HUDEP-2 (cell line): Measurements from ENCODE around the gene GPX3.

Source experiments
- DNase-seq, 76 experiments: peaks; one replicate each; lab custom pipeline; 2025; ENCODE audit not compliant: unreplicated experiment in 76 of 76; lab: John Stamatoyannopoulos, UW

Gene GPX3

DNA sequence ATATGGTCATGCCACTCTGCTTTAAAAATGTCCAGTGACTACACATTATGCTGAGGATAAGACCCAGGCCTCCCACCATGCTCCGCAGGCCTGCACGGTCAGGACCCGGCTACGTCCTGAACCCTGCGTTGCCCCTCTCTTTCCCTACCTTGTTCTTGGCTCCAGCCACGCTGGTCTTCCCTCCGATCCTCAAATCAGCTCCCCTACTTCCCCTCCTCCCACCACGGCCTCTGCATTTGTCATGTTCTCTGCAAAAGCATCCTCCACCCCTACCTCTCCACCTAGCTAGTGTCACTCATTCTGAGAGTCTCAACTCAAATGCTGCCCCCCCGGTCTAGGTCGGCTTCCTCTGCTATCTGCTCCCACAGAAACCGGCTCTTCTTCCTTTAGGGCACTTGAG lies 11.2 kb downstream of the GPX3 start:
- no peak for DNase-seq

DNA sequence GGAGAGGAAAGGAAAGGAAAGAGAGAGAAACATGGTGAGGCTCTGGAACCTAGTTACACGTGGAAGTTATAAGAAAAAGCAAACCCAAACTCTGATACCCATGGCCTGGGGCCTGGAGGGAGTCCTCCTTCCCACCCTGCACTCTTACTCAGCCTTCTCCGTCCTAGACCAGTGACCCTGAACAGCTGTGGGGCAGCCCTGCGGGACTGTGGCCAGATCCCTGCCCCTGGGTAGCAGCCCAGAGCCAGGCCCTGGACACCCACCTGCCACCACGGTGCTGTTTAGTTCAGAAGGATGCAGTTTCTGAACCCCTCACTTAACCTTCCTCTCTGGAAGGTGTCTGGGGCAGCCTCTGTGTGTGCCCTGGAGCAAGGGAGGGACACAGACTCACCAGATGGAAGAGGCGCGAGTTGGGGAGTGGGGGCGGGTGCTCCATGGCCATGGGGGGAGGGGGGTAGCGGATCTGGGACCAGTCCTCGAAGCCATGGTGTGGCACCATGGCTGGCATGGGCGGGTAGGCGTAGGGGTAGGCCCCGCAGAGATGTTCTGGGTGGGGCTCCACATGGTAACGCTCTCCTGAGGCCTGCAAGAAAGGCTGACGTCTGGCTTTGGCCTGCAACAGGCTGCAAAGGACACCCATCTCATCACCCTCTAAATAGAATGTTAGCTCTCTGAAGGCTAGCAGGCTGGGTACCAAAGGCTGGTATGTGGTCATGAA lies 13.0 kb downstream of the GPX3 start:
- no peak for DNase-seq

DNA sequence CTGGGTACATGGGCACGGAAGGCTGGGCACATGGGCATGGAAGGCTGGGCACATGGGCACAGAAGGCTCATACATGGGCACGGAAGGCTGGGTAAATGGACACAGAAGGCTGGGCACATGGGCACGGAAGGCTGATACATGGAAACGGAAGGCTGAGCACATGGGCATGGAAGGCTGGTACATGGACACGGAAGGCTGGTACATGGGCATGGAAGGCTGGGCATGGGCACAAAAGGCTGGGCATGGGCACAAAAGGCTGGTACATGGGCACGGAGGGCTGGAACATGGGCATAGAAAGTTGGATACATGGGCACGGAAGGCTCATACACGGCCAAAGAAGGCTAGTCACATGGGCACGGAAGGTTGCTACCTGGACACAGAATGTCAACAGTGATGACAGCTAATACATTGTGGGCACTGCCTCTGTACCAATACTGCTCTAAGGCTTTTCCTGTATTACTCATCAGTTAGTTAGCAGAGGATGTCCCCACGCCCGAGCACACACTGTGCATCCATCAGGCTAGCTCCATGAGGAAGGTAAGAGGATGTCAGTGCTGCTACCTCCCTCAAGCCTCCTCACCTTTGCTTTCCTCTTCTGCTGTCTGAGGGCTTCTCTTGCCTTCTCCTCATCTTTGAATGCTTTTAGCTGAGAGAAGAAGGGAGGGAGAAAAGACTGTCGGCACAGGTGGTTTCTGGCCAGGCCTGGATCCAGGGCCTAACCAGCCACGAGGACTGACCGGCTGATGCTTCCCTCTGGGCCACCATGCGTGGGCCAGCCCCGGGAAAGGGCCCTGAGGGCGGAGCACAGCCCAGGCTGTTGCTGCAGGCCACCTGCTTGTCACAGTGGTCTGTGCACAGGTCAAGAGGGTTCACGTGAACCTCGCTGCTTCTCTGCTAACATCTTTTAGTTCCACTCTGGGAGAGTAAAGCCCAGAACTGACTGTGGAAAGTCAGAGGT lies 14.3 kb downstream of the GPX3 start:
- DNase-seq = no peak

DNA sequence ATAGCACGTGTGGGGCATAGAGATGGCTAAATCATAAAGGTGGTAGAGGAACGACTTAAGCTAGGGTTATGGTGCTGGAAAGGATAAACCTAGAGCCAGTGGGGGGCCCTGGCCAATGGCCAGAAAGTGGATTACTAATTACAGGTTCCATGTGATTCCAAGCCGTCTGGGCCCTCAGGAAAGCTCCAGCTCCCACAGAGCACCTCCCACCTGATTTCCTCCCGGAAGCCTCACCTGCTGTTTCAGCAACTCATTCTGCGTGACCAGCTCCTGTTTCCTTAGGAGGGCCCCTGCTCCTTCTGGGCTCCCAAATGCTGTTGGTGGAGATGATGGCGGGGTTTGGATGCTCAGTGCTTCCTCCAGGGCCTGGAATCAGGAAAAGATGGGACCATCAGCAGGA lies 16.2 kb downstream of the GPX3 start:
- DNase-seq = no peak

DNA sequence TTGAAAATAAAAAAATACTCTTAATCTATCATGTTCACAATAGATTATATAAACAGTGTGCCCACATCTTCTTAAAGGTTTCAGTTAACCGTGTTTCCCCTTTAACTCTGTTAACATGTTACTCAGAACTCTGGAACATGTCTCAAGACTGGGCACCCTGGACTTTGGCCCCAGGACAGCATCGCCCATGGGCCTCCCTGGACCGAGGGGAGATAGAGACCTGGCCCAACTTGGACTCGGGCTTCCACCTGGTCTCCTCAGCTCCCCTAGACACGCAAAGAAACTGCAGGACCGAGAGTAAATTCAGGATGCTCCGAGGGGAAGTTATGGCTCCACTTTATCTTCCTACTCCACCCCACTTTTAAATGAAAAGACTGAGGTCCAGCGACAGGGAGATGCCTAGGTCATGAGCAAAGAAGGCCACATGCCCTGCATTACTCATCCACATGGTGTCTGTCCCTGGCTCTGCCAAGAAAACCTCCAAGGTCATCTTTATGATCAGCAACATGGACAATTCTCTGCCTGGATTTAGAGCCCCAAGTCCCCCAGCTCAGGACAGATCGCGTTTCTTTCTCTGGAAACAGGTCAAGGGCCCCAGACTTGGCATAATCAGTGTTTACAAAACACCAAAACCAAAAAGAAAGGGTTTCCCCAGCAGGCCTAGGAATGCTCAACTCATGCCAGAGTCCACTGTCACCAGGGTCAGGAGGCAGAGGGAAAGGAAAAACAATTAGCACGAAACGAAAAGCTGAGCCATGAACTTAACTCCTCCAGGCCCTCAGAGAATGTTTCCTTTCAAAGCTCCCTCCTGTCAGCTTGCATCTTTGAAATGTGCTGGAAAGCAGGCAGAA lies 17.4 kb downstream of the GPX3 start:
- no peak for DNase-seq

DNA sequence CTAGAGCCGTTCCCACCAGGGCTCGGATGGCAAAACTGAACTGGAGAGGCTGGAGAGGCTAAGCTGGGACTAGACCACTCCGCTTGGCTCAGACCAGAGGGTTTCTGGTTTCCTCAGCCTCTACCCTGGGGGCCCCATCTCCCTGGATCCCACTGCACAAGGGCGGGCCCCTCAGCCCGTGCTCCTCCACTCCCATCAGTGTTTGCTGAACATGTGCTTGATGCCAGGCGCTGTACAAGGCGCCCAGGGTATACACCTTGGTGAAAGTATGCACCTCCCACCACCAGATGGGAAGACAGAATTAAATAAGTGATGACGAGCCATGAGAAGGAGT lies 18.0 kb downstream of the GPX3 start:
- DNase-seq = no peak

DNA sequence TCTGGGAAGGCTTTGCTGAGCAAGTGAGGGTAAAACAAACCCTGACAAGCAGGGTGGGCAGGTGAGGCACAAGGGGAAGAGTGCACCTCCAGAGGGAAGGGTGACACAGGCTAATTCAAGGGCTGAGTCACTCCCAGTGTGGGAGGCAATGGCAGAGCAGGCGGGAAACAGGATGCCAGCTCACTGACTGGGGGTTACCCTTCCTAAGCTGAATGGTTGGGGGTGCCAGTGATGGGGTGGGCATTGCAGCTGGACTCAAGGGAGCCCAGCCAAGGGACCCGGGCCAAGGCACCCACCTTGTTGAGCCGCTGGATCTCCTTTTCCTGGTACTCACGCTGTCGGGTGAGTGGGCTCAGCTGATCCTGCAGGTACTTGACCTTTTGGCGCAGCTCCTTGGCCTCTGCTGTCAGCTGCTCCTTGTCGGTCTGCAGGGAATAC lies 18.4 kb downstream of the GPX3 start:
- no peak for DNase-seq

DNA sequence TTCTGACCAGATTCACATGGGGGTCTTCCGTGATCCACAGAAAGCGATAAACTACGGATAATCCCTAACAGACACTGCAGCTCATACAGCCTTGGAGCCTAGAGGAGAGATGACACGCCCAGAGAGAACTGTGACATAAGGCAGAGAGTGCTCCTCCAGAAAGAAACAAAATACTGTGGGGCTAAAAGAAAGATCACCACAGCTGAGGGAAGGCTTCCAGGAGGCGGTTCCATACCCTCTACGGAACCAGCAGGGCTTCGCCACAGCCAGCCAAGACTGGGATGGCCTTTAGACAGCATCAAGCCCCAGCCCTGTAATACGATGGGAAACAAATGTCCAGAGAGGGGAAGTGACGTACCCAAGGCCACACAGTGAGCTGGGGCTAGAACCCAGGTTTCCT lies 19.3 kb downstream of the GPX3 start:
- DNase-seq = no peak

DNA sequence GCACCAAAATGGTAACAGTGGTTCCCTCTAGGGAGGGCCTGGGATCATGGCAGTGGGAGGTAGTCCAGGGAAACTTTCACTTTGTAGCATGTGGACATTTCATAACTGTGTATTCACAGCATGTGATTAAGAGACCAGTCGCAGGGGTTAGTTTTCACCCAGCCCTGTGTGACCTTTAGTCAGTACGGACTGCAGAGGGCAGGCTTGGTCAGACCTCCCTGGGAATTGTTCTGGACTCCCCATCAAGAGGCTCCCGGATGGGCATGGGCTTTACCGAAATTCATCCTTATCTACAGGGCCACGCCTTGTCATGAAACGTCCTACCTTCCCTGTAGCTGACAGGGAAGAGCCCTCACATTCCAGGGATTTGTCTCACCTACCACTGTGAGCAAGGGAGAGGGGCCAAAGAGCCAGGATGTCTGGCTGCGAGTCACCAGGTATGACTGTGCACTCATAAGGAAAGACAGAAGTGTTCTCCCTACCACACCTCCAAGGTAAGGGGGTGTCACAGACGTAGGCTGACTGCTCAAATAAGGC lies 19.9 kb downstream of the GPX3 start:
- DNase-seq = no peak

DNA sequence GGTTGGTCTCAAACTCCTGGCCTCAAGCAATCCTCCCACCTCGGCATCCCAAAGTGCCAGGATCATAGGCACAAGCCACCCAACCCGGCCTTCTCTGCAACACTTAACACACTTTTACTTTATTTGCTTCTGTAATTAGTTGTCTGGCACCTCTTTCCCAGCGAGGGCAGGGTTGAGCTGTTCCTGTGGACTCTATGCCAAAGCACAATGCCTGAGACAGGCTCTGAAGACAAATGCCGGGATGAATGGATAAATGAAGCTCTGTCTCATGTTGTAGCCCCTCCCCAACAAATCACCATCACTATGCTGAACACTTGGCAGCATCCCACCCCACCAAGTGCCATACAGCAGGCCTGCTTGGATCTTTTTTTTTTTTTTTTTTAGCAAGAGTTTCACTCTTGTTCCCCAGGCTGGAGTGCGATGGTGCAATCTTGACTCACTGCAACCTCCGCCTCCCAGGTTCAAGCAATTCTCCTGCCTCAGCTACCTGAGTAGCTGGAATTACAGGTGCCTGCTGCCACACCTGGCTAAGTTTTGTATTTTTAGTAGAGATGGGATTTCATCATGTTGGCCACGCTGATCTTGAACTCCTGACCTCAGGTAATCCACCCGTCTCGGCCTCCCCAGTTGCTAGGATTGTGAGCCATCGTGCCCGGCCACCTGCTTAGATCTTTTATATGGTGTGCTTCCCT lies 21.3 kb downstream of the GPX3 start:
- no peak for DNase-seq

DNA sequence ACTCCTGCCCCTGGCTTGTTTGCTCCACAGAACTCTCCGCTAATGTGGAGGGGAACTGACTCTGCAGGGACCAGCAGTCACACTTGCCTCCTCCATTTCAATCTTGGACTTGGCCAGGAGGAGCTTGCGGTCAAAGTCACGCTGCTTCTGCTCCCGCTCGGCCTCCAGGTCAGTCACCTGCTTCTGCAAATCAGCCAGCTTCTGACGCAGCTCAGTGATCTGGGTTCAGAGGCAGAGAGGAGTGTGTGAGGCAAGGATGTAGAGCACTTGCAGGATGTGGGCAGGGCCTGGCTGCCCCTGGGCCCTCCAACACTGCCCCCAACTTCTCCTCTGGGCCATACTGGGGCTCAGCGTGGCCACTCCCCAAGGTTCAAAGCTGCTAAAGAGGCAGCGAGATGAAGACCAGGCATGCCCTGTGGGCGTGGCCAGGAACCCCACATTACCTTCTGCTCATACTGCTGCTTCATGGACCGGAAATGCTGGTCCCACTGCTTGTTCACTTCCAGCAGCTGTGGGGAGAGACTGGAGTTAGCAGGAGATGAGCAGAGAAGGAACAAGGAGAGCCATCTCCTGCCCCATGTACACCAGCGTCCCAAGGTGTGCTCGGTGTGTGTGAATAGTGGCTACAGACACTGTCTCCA lies 22.2 kb downstream of the GPX3 start:
- no peak for DNase-seq

DNA sequence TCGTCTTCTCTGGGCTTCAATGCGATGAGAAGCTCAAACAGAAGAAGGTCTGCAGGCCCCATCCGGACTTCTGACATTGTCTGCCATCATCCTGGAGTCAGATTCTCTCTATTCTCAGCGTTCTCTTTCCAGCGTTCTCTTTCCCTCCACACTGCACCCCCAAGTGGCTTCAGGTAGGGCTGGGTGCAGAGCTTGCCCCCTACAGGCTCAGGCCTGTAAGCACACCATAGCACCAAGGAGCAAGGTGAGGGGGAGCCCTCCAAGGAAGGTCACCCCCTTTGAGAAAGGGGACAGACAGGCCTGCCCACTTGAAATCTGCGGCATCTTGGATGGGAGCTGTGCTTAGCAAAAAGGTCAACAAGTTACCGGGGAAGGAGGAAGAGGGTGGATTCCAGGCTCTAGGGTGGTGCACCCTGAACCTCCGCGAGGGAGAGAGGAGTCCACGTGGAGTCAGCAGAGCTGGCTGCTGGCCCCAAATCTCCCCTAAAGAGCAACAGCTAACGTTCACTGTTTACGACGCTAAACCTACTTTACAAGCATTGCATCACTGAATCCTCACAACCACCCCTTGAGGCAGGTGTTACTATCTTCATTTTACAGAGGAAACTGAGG lies 27.5 kb downstream of the GPX3 start:
- DNase-seq = peak in 5 of 76 experiments; percentile 5 to 24 (median 8)

DNA sequence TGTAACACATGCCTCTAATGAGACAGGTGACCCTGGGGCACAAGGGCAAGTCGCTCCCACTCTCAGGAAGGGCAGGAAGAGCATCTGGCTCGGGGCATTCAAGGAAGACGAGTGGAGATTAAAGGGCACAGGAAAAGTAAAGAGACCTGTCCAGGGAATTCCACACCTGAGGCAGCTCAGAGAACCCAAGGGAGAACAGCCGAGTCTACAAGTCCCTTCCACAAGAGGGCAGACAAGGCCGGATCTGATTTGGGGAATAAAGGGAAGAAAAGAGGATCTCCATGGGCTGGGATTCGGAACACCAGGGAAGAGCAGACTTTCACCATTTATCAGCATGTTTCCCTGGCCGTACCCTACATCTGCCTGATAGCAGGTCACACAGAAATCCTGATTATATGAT lies 28.1 kb downstream of the GPX3 start:
- DNase-seq = peak in 1 of 76 experiments; percentile 5

DNA sequence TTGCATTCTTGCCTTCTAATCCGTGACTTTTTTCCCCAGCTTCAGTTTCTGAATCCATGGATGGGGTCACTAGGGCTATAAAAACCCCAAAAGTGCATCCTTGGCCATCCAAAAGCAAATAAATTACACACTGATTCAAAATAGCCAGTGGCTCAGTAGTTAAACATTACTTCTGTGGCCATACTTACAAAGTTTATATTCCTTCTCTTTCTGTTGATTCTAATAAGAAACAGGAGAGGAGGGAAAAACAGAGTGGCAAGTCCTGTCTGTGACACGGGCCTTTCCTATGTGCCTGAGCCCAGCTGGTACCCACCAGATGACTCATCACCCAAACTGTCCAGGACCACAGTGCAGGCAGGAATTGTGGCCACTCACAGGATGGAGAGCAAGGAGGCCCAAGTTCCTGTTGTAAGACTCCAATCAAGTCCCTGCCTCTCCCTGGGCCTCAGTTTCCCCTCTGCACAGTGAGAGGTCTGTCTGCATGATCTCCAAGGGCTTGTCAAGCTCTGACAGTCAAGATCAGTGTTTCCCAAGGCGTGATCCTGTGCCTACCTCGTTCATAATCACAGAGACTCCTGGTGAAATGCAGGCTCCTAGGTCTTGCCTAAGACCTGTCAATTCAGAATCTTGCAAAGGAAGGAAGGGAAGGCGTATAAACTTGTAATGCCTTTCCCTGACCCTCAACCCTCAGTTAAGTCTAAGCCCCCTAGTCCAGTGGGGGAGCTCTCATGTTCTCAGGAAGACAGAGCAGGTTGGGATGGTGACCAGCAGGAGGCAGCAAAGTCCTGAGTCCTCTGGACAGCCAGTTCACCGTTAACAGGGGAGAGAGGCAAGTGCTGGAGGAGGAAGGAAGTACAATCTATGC lies 30.9 kb downstream of the GPX3 start:
- DNase-seq = peak in 71 of 76 experiments; percentile 5 to 85 (median 57)

DNA sequence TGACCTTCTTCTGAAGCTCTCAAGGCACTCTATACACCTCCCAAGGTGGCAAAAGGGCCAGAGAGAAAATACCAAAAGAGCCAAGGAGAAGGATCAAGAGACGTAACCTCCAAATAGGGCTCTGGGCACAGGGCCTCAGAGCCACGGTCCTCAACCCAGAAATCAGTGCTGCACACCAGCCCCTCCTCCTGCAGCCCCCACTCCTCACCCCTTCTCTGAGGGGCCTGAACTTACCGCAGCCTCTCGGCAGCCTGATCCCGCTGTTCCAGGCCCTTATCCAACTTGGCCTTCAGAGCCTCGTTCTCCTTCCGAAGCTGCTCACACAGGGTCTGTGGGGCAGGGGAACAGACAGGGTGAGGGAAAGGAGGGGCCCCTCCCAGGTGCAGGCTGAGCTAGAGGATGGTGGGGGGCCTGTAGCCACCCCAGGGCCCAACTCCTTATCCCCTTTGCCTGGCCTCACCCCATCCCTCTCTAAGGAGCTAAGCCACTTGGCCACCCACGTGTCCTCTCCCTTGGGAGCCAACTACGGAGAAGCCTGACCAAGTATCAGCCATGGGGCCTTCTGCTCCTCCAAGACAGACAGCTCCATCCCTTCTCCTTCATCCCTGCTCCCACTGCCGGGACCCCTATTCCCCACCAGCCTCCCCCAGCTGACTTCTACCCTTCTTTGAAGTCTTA lies 31.7 kb downstream of the GPX3 start:
- DNase-seq = no peak

DNA sequence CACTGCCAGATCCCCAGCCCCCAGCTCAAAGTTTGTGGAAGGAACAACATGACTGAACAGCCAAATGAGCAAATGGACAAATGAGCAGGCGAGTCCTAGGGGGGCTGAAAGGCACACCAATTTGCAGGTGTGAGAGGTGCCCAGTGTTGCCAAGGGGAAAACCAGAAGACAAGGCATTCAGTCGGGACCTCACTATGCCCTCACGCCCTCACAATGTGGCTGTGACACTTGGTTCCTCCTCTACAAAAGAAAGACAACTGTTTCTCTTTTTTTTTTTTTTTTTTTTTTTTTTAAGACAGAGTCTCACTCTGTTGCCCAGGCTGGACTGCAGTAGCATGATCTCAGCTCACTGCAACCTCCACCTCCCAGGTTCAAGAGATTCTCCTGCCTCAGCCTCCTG lies 32.4 kb downstream of the GPX3 start:
- DNase-seq = no peak

DNA sequence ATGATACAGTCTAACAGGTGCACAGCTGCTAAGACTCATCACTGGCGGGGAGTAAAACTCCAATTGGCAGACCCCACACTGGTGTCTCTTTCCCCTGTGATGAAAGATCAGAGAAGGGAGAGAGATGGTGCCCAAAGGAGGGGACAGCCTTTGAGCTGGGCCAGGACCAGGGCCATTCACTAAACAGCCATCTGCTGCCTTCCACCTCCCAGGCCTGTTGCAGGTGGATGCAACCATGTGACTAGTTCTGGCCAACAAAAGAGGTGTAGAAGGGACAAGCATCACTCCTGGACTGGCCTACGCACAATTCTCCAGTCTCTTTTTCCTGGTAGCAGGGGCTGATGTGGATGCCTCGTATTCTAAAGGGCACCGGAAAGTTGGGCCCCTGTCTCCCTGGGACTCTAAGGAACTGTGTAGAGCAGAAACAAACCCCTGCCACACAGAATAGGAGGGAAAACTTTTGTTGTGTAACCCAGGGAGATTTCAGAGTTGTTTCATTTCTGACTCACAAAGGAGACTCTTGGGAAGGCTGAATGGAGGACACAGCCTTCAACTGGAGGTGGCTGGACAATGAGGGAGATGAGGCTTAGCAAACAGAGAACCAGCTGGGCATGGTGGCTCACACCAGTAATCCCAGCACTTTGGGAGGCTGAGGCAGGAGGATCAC lies 33.5 kb downstream of the GPX3 start:
- no peak for DNase-seq
